Fibroblast of pulmonary artery (primary cell): ENCODE results near the gene SNRPA.
A peak's percentile ranks its signal among the peaks of the same experiment; 100 is the strongest.

Source experiments
- DNase-seq: peaks from one replicate; pipeline ENCODE4 v3.0.0-alpha.2; 2010; ENCODE audit warnings: low read depth
- H3K4me3 ChIP-seq: replicated peaks from 2 replicates; pipeline ENCODE4 v1.5.1; 2011; ENCODE audit warnings: low read depth, mild to moderate bottlenecking, control low read depth, low read length, moderate library complexity
- CTCF ChIP-seq: IDR thresholded peaks from 2 replicates; pipeline ENCODE4 v1.5.1; 2011; ENCODE audit warnings: mild to moderate bottlenecking, control low read depth, low read length, inconsistent platforms; ENCODE audit errors: missing control alignments

Gene SNRPA

GRCh38 chr19:40807147-40808020 is 56.4 kb downstream of the SNRPA start:
- DNase-seq = no peak
- peak; percentile 28 for TF ChIP-seq CTCF
- peak overlapping the region; percentile 5 for H3K4me3 ChIP-seq

GRCh38 chr19:40808021-40808325 is 57.0 kb downstream of the SNRPA start:
- H3K4me3 ChIP-seq = no peak overlapping the region
- no peak for DNase-seq
- no peak for TF ChIP-seq CTCF

GRCh38 chr19:40808497-40808896 is 57.5 kb downstream of the SNRPA start:
- no peak overlapping the region for H3K4me3 ChIP-seq
- DNase-seq = no peak
- no peak for TF ChIP-seq CTCF

- no peak for DNase-seq
- no peak for TF ChIP-seq CTCF
- H3K4me3 ChIP-seq = no peak overlapping the region
Observed at GRCh38 chr19:40809358-40810086, 58.5 kb downstream of the SNRPA start.

- no peak for DNase-seq
- TF ChIP-seq CTCF = no peak
- H3K4me3 ChIP-seq = peak overlapping the region; percentile 46
Observed at GRCh38 chr19:40810160-40810559, 59.2 kb downstream of the SNRPA start.

GRCh38 chr19:40810649-40811408 is 59.8 kb downstream of the SNRPA start:
- DNase-seq = peak; percentile 84
- H3K4me3 ChIP-seq = peak overlapping the region; percentile 46
